ENCODE measurements around the gene FGGY. TPM values are rescaled to one million over a fixed set of nuclear protein-coding genes. Genes with fewer than 3 reads are reported as not detected.
"Not testable (repeated sequence)": the region's sequence is repeated elsewhere in the genome, so short reads cannot be mapped to it uniquely, and the experiment has no call there.

FGGY gene
- total and polyA plus RNA-seq, 2 donors: 16.6 to 36.9 TPM

GRCh38 chr1:59549066-59549837, 252.4 kb downstream of the FGGY start:
- H3K36me3 ChIP-seq (ENCODE audit: insufficient read depth): no peaks in the 10 kb centered on the region
- no peak for DNase-seq (ENCODE audit: extremely low spot score)
- 62% methylated on average over 5 of the region's 5 CpGs for WGBS
- no peak overlapping the region for H3K27ac ChIP-seq (ENCODE audit: low read depth)
- H3K4me1 ChIP-seq (ENCODE audit: insufficient read depth): no peaks in the 10 kb centered on the region
- H3K4me3 ChIP-seq (ENCODE audit: low read depth, low read length): no peak overlapping the region

GRCh38 chr1:59549903-59550302, 253.0 kb downstream of the FGGY start:
- 46% methylated on average over 3 of the region's 3 CpGs for WGBS
- Histone ChIP-seq H3K4me1 (ENCODE audit: insufficient read depth) (no peaks in the 10 kb centered on the region), H3K36me3 (ENCODE audit: insufficient read depth) (no peaks in the 10 kb centered on the region), H3K27ac (ENCODE audit: low read depth) (no peak overlapping the region), H3K4me3 (ENCODE audit: low read depth, low read length) (no peak overlapping the region)
- DNase-seq (ENCODE audit: extremely low spot score): no peak

- Histone ChIP-seq H3K36me3 (ENCODE audit: insufficient read depth) (no peaks in the 10 kb centered on the region), H3K27ac (ENCODE audit: low read depth) (no peak overlapping the region), H3K4me3 (ENCODE audit: low read depth, low read length) (no peak overlapping the region), H3K4me1 (ENCODE audit: insufficient read depth) (no peaks in the 10 kb centered on the region)
- WGBS: 77% methylated on average over 3 of the region's 3 CpGs
- no peak for DNase-seq (ENCODE audit: extremely low spot score)
Measured at GRCh38 chr1:59552007-59552406, 255.1 kb downstream of the FGGY start.

- DNase-seq (ENCODE audit: extremely low spot score): no peak
- Histone ChIP-seq H3K36me3 (ENCODE audit: insufficient read depth) (no peaks in the 10 kb centered on the region), H3K4me1 (ENCODE audit: insufficient read depth) (no peaks in the 10 kb centered on the region), H3K4me3 (ENCODE audit: low read depth, low read length) (no peak overlapping the region), H3K27ac (ENCODE audit: low read depth) (no peak overlapping the region)
- 70% methylated on average over 4 of the region's 4 CpGs for WGBS
Measured at GRCh38 chr1:59553371-59553770, 256.5 kb downstream of the FGGY start.

GRCh38 chr1:59554011-59554663, 257.2 kb downstream of the FGGY start:
- Histone ChIP-seq H3K4me1 (ENCODE audit: insufficient read depth) (no peaks in the 10 kb centered on the region), H3K27ac (ENCODE audit: low read depth) (no peak overlapping the region), H3K4me3 (ENCODE audit: low read depth, low read length) (no peak overlapping the region), H3K36me3 (ENCODE audit: insufficient read depth) (no peaks in the 10 kb centered on the region)
- DNase-seq (ENCODE audit: extremely low spot score): no peak
- 76% methylated on average over 8 of the region's 8 CpGs for WGBS

- no peaks in the 10 kb centered on the region for H3K4me1 ChIP-seq (ENCODE audit: insufficient read depth)
- H3K27ac ChIP-seq (ENCODE audit: low read depth): no peak overlapping the region
- no peaks in the 10 kb centered on the region for H3K36me3 ChIP-seq (ENCODE audit: insufficient read depth)
- 71% methylated on average over 4 of the region's 4 CpGs for WGBS
- no peak overlapping the region for H3K4me3 ChIP-seq (ENCODE audit: low read depth, low read length)
- no peak for DNase-seq (ENCODE audit: extremely low spot score)
Measured at GRCh38 chr1:59554752-59555151, 257.9 kb downstream of the FGGY start.

- H3K27ac ChIP-seq (ENCODE audit: low read depth): no peak overlapping the region
- no peak for DNase-seq (ENCODE audit: extremely low spot score)
- no peaks in the 10 kb centered on the region for H3K4me1 ChIP-seq (ENCODE audit: insufficient read depth)
- H3K4me3 ChIP-seq (ENCODE audit: low read depth, low read length): no peak overlapping the region
- 100% methylated on average over 1 of the region's 1 CpG for WGBS
- no peaks in the 10 kb centered on the region for H3K36me3 ChIP-seq (ENCODE audit: insufficient read depth)
Measured at GRCh38 chr1:59556398-59556797, 259.5 kb downstream of the FGGY start.

- no peak overlapping the region for H3K4me3 ChIP-seq (ENCODE audit: low read depth, low read length)
- no peaks in the 10 kb centered on the region for H3K4me1 ChIP-seq (ENCODE audit: insufficient read depth)
- WGBS: 83% methylated on average over 8 of the region's 8 CpGs
- no peak for DNase-seq (ENCODE audit: extremely low spot score)
- no peak overlapping the region for H3K27ac ChIP-seq (ENCODE audit: low read depth)
- no peaks in the 10 kb centered on the region for H3K36me3 ChIP-seq (ENCODE audit: insufficient read depth)
Measured at GRCh38 chr1:59556802-59557548, 260.1 kb downstream of the FGGY start.

GRCh38 chr1:59557549-59557885, 260.6 kb downstream of the FGGY start:
- WGBS: 89% methylated on average over 1 of the region's 1 CpG
- no peak for DNase-seq (ENCODE audit: extremely low spot score)
- Histone ChIP-seq H3K4me3 (ENCODE audit: low read depth, low read length) (no peak overlapping the region), H3K27ac (ENCODE audit: low read depth) (no peak overlapping the region), H3K36me3 (ENCODE audit: insufficient read depth) (no peaks in the 10 kb centered on the region), H3K4me1 (ENCODE audit: insufficient read depth) (no peaks in the 10 kb centered on the region)

- DNase-seq (ENCODE audit: extremely low spot score); H3K27ac ChIP-seq (ENCODE audit: low read depth); H3K4me3 ChIP-seq (ENCODE audit: low read depth, low read length); H3K36me3 ChIP-seq (ENCODE audit: insufficient read depth); H3K4me1 ChIP-seq (ENCODE audit: insufficient read depth): not testable (repeated sequence)
- 98% methylated on average over 3 of the region's 3 CpGs for WGBS
Measured at GRCh38 chr1:59558580-59558979, 261.7 kb downstream of the FGGY start.

- H3K27ac ChIP-seq (ENCODE audit: low read depth): no peak overlapping the region
- no peak for DNase-seq (ENCODE audit: extremely low spot score)
- H3K4me3 ChIP-seq (ENCODE audit: low read depth, low read length): no peak overlapping the region
- 96% methylated on average over 6 of the region's 6 CpGs for WGBS
- H3K36me3 ChIP-seq (ENCODE audit: insufficient read depth): no peaks in the 10 kb centered on the region
- H3K4me1 ChIP-seq (ENCODE audit: insufficient read depth): no peaks in the 10 kb centered on the region
Measured at GRCh38 chr1:59560807-59561450, 264.0 kb downstream of the FGGY start.

- Histone ChIP-seq H3K4me1 (ENCODE audit: insufficient read depth) (no peaks in the 10 kb centered on the region), H3K27ac (ENCODE audit: low read depth) (no peak overlapping the region), H3K4me3 (ENCODE audit: low read depth, low read length) (no peak overlapping the region), H3K36me3 (ENCODE audit: insufficient read depth) (no peaks in the 10 kb centered on the region)
- no peak for DNase-seq (ENCODE audit: extremely low spot score)
- WGBS: 84% methylated on average over 1 of the region's 1 CpG
Measured at GRCh38 chr1:59561796-59562195, 264.9 kb downstream of the FGGY start.

- H3K27ac ChIP-seq (ENCODE audit: low read depth): no peak overlapping the region
- H3K4me3 ChIP-seq (ENCODE audit: low read depth, low read length): no peak overlapping the region
- no peaks in the 10 kb centered on the region for H3K4me1 ChIP-seq (ENCODE audit: insufficient read depth)
- WGBS: 75% methylated on average over 6 of the region's 6 CpGs
- H3K36me3 ChIP-seq (ENCODE audit: insufficient read depth): no peaks in the 10 kb centered on the region
- DNase-seq (ENCODE audit: extremely low spot score): no peak
Measured at GRCh38 chr1:59564192-59564891, 267.4 kb downstream of the FGGY start.
